ENCODE measurements around the gene JAG2. TPM values are rescaled to one million over a fixed set of nuclear protein-coding genes. Genes with fewer than 3 reads are reported as not detected.

The JAG2 gene
- total and polyA plus RNA-seq, 8 donors, result 9.9 to 38.3 (median 11.0) TPM

DNA sequence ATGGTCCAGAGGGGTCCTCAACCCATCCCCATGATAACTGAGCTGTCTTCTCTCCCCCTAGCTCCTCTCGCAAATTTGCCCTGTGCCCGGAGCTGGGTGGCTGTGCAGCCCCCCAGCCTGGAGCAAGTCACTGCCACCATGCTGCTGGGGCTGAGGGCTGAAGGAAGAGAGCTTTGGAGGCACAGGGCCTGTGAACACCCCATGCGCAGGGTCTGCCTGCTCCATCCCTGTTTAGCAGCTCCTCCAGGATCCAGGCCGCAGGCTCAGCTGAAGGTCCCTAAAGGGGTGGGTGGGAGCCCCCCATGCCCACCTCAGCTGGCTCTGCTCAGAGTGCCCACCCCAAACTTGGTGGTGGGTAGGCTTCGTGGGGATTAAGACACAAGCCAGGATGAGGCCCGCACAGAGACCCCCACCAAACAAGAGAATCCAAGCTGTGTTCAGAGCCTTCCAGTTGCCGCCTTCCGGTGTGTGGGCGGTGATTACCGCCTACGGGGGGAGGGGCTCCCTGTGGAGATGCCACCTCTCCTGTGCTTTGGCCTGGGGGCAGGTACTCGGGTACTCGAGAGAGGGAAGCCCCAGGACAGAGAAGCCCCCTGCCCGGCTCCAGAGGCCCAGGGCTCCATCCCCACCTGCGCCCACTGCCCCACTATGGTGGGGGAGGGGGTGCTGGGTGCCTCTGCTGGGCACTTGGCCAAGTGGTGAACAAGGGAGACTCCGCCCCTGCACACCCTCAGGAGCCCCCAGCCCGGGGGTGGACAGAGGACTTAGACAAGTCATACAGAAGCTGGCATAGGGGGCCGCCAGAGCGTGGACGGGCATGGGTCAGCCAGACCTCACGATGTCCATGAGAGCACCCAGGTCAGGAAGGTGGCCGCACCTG, 1.4 kb upstream of the JAG2 start:
- Histone ChIP-seq H3K36me3 (no peaks in the 10 kb centered on the region), H3K27me3 (no peaks in the 10 kb centered on the region), H3K4me1 (peaks cover 7 to 20% (median 13%) of the 10 kb centered on the region in 3 donors), H3K27ac (peak overlapping the region in 1 of 4 donors; percentile 47), H3K9me3 (no peaks in the 10 kb centered on the region), H3K4me3 (no peak overlapping the region)
- 79 to 84% methylated on average over 22 of the region's 22 CpGs for WGBS, 2 donors
- TF ChIP-seq, protein P1, sequence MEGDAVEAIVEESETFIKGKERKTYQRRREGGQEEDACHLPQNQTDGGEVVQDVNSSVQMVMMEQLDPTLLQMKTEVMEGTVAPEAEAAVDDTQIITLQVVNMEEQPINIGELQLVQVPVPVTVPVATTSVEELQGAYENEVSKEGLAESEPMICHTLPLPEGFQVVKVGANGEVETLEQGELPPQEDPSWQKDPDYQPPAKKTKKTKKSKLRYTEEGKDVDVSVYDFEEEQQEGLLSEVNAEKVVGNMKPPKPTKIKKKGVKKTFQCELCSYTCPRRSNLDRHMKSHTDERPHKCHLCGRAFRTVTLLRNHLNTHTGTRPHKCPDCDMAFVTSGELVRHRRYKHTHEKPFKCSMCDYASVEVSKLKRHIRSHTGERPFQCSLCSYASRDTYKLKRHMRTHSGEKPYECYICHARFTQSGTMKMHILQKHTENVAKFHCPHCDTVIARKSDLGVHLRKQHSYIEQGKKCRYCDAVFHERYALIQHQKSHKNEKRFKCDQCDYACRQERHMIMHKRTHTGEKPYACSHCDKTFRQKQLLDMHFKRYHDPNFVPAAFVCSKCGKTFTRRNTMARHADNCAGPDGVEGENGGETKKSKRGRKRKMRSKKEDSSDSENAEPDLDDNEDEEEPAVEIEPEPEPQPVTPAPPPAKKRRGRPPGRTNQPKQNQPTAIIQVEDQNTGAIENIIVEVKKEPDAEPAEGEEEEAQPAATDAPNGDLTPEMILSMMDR (IDR thresholded peaks at IDR 0.05), result no peak
- FAIRE-seq (no peak), ATAC-seq (no peak), DNase-seq (no peak)
- intact Hi-C loops (cut with DNase I), result loop anchor here in 1 of 3 donors (10.0 kb wide), 1 partner anchor 75 kb away; no protein-coding TSS in a partner anchor

DNA sequence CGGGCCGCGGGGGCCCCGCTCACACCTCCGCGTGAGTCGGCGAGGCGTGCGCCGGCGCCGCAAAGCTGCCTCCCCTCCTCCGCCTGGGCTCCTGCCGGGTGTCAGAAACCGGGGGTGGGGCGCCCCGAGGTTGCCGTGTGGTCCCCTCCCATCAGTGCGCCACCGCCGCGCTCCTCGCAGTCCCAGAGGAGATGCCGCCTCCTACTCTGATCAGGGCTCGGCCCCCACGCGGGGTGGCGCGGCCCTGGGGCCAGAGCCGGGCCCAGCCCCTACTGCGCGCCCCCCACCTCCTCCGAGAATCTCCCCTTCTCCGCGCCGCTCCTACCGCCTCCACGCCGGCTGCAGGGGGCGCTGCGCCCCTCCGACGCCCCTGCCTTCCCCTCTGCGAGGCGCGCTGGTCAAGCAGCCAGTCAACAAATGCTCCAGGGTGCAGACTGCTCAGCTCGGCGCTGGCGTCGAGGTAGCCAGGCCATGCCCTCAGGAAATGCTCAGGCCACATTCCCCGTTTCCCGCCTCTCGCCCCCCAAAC, 467 bp upstream of the JAG2 start:
- no peaks in the 10 kb centered on the region for H3K36me3 ChIP-seq
- no peak for ATAC-seq
- H3K9me3 ChIP-seq, result no peaks in the 10 kb centered on the region
- DNase-seq, result peak in 1 of 6 donors; percentile 37
- H3K27me3 ChIP-seq, result no peaks in the 10 kb centered on the region
- no peak for FAIRE-seq
- no peak overlapping the region for H3K27ac ChIP-seq
- TF ChIP-seq, protein P1 (IDR thresholded peaks at IDR 0.05), result no peak
- peaks cover 7 to 17% (median 13%) of the 10 kb centered on the region in 3 donors for H3K4me1 ChIP-seq
- WGBS, 2 donors, result 38 to 58% methylated on average over 24 to 54 of the region's 54 CpGs
- intact Hi-C loops (cut with DNase I), result loop anchor here in 1 of 3 donors (10.0 kb wide), 1 partner anchor 74 kb away; no protein-coding TSS in a partner anchor
- peak overlapping the region in 2 of 4 donors; percentile 23 to 48 for H3K4me3 ChIP-seq

DNA sequence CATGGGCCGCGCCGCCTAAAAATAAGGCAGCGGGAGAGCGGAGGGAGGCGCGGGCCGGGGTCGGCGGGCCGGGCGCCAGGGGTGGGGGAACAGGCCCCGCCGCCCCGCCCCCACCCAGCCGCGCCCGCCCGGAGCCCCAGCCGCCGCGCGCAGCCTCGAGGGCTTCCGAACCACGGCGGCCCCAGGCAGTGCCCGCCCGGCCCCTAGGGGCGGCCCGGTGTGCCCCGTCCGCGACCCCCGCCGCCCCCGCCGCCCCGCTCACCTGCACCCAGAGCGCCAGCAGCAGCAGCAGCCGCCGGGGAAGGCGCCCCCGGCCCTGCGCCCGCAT, 519 bp downstream of the JAG2 start:
- Histone ChIP-seq H3K27ac (no peak overlapping the region), H3K4me1 (peaks cover 7 to 17% (median 13%) of the 10 kb centered on the region in 3 donors), H3K27me3 (no peaks in the 10 kb centered on the region), H3K9me3 (no peaks in the 10 kb centered on the region), H3K36me3 (no peaks in the 10 kb centered on the region), H3K4me3 (peak overlapping the region; percentile 16 to 56 (median 36))
- DNase-seq (no peak), ATAC-seq (no peak), FAIRE-seq (no peak)
- intact Hi-C loops (cut with DNase I), result loop anchor here in 1 of 3 donors (10.0 kb wide), 1 partner anchor 73 kb away; no protein-coding TSS in a partner anchor
- TF ChIP-seq, protein P1 (IDR thresholded peaks at IDR 0.05), result no peak
- WGBS, 2 donors, result 0% methylated on average over 6 to 45 of the region's 46 CpGs

DNA sequence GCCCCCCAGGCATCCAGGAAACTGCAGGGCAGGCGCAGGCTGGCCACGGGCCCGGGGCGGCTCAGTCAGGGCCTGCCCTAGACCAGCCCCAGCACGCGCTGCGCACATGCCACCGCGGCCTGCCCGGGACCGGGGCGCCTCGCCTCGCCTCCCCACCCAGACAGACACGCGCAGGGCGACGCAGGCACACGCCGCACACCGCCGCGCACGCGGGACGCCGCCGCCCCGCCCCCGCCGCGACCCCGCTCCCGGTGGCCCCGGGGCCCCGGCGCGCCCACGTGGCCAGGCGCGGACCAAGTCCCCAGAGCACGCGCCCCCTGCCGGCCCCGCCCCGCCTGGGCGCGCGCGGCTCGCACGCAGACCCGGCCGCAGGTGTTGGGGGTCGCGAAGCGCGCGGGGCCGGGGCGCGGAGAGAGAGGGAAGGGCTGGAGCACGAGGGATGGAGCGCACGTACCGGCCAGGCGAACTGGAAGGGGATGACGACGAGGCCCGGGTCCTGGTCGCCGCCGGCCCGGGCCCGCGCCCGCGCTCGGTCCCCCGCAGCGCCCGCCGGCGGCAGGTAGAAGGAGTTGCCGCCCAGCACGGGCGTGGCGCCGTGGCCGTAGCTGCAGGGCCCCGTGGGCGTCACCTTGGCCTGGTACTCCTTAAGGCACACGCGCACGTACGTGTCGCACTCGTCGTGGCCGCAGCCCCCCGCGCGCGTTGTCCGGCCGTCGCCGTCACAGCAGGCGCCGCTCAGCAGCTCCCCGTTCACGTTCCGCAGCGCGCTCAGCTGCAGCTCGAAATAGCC, 1.1 kb downstream of the JAG2 start:
- ATAC-seq, result peak in 2 of 4 donors; percentile 18 to 38
- intact Hi-C loops (cut with DNase I), result loop anchor here in 1 of 3 donors (10.0 kb wide), 1 partner anchor 73 kb away; no protein-coding TSS in a partner anchor
- Histone ChIP-seq H3K9me3 (no peaks in the 10 kb centered on the region), H3K36me3 (no peaks in the 10 kb centered on the region), H3K4me1 (peaks cover 7 to 17% (median 13%) of the 10 kb centered on the region in 3 donors), H3K4me3 (peak overlapping the region; percentile 16 to 56 (median 36)), H3K27ac (no peak overlapping the region), H3K27me3 (no peaks in the 10 kb centered on the region)
- 12 to 13% methylated on average over 49 to 116 of the region's 116 CpGs for WGBS, 2 donors
- FAIRE-seq, result no peak
- peak in 2 of 6 donors; percentile 43 to 55 for DNase-seq
- TF ChIP-seq, protein P1 (IDR thresholded peaks at IDR 0.05), result no peak
